ENCODE results near the gene RASIP1. TPM values are rescaled to one million over a fixed set of nuclear protein-coding genes. Genes with fewer than 3 reads are reported as not detected.

Gene RASIP1
- total RNA-seq, 1 experiment from 2014 or later = 2.8 TPM

GRCh38 chr19:48756212-48756611 lies 15.8 kb upstream of the RASIP1 start:
- no peak for DNase-seq (ENCODE audit: low spot score)
- in situ Hi-C loops (cut with HindIII; ENCODE audit: low sequenced_read_pairs) = no loop called here

- in situ Hi-C loops (cut with HindIII; ENCODE audit: low sequenced_read_pairs) = no loop called here
- no peak for DNase-seq (ENCODE audit: low spot score)
These were observed 15.4 kb upstream of the RASIP1 start for GRCh38 chr19:48755787-48756186.

GRCh38 chr19:48755084-48755641 lies 14.8 kb upstream of the RASIP1 start, which contains the start of gene FGF21:
FGF21 (plus strand) TSS chr19:48755524; CDS start chr19:48756237, 713 bp downstream.
- no peak for DNase-seq (ENCODE audit: low spot score)
- in situ Hi-C loops (cut with HindIII; ENCODE audit: low sequenced_read_pairs) = no loop called here

- in situ Hi-C loops (cut with HindIII; ENCODE audit: low sequenced_read_pairs) = no loop called here
- DNase-seq (ENCODE audit: low spot score) = peak; percentile 84
These were observed 12.3 kb upstream of the RASIP1 start, which contains the start of gene FUT1 for GRCh38 chr19:48752496-48753365. FUT1 (minus strand) TSS chr19:48752641; CDS start chr19:48751281, 1,360 bp downstream.

GRCh38 chr19:48751845-48752495 lies 11.6 kb upstream of the RASIP1 start:
- in situ Hi-C loops (cut with HindIII; ENCODE audit: low sequenced_read_pairs) = no loop called here
- peak; percentile 54 for DNase-seq (ENCODE audit: low spot score)

GRCh38 chr19:48750771-48751504 lies 10.5 kb upstream of the RASIP1 start:
- in situ Hi-C loops (cut with HindIII; ENCODE audit: low sequenced_read_pairs) = no loop called here
- no peak for DNase-seq (ENCODE audit: low spot score)

- DNase-seq (ENCODE audit: low spot score) = no peak
- in situ Hi-C loops (cut with HindIII; ENCODE audit: low sequenced_read_pairs) = no loop called here
These were observed 9.9 kb upstream of the RASIP1 start for GRCh38 chr19:48750351-48750750.

- in situ Hi-C loops (cut with HindIII; ENCODE audit: low sequenced_read_pairs) = no loop called here
- no peak for DNase-seq (ENCODE audit: low spot score)
These were observed 9.3 kb upstream of the RASIP1 start for GRCh38 chr19:48749571-48750198.

- peak; percentile 96 for DNase-seq (ENCODE audit: low spot score)
- in situ Hi-C loops (cut with HindIII; ENCODE audit: low sequenced_read_pairs) = no loop called here
These were observed 6.5 kb upstream of the RASIP1 start, which contains the start of gene IZUMO1 for GRCh38 chr19:48746738-48747575. IZUMO1 (minus strand) TSS chr19:48746909; CDS start chr19:48745859, 1,050 bp downstream.

GRCh38 chr19:48746110-48746509 lies 5.7 kb upstream of the RASIP1 start:
- peak; percentile 19 for DNase-seq (ENCODE audit: low spot score)
- in situ Hi-C loops (cut with HindIII; ENCODE audit: low sequenced_read_pairs) = no loop called here

- in situ Hi-C loops (cut with HindIII; ENCODE audit: low sequenced_read_pairs) = no loop called here
- peak; percentile 95 for DNase-seq (ENCODE audit: low spot score)
These were observed 5.0 kb upstream of the RASIP1 start for GRCh38 chr19:48745208-48745995.

- no peak for DNase-seq (ENCODE audit: low spot score)
- in situ Hi-C loops (cut with HindIII; ENCODE audit: low sequenced_read_pairs) = no loop called here
These were observed 1.7 kb upstream of the RASIP1 start for GRCh38 chr19:48742096-48742495.

- DNase-seq (ENCODE audit: low spot score) = peak; percentile 66
- in situ Hi-C loops (cut with HindIII; ENCODE audit: low sequenced_read_pairs) = no loop called here
These were observed 954 bp upstream of the RASIP1 start for GRCh38 chr19:48741129-48741999.

- DNase-seq (ENCODE audit: low spot score) = peak; percentile 68
- in situ Hi-C loops (cut with HindIII; ENCODE audit: low sequenced_read_pairs) = no loop called here
These were observed 826 bp downstream of the RASIP1 start for GRCh38 chr19:48739404-48740163.

- DNase-seq (ENCODE audit: low spot score) = peak; percentile 94
- in situ Hi-C loops (cut with HindIII; ENCODE audit: low sequenced_read_pairs) = no loop called here
These were observed 1.6 kb downstream of the RASIP1 start for GRCh38 chr19:48738557-48739403.
